Thymus (tissue), 11 donors: ENCODE data around the gene SLTM. TPM values are rescaled to one million over a fixed set of nuclear protein-coding genes. Genes with fewer than 3 reads are reported as not detected.
"Not testable (repeated sequence)": the region's sequence is repeated elsewhere in the genome, so short reads cannot be mapped to it uniquely, and the experiment has no call there.

Experiments used
- DNase-seq, 9 donors: peaks; one replicate each; pipeline ENCODE4 v3.0.0-alpha.2; 2013; ENCODE audit warnings: low spot score in 9 of 9, low read depth in 6 of 9, missing footprints in 1 of 9
- H3K27ac ChIP-seq, 2 donors: one replicate each; pipeline ENCODE4 v1.5.1; 2013; ENCODE audit warnings: control low read depth in 1 of 2, low read depth in 1 of 2, low read length in 1 of 2, mild to moderate bottlenecking in 1 of 2, moderate library complexity in 1 of 2
- H3K27me3 ChIP-seq, 2 donors: one replicate each; pipeline ENCODE4 v1.5.1; 2013; ENCODE audit warnings: low read length in 1 of 2; ENCODE audit not compliant: control insufficient read depth in 2 of 2, insufficient read depth in 1 of 2
- H3K36me3 ChIP-seq, 2 donors: one replicate each; pipeline ENCODE4 v1.5.1; 2013; ENCODE audit warnings: low read length in 1 of 2, mild to moderate bottlenecking in 1 of 2, moderate library complexity in 1 of 2; ENCODE audit not compliant: control insufficient read depth in 2 of 2, insufficient read depth in 2 of 2
- H3K4me1 ChIP-seq, 2 donors: one replicate each; pipeline ENCODE4 v1.5.1; 2013; ENCODE audit warnings: low read length in 2 of 2; ENCODE audit not compliant: control insufficient read depth in 2 of 2, insufficient read depth in 2 of 2
- H3K4me3 ChIP-seq, 2 donors: one replicate each; pipeline ENCODE4 v1.5.1; 2013; ENCODE audit warnings: low read length in 2 of 2, control low read depth in 1 of 2, mild to moderate bottlenecking in 1 of 2
- H3K9me3 ChIP-seq, 2 donors: one replicate each; pipeline ENCODE4 v1.5.1; 2013; ENCODE audit warnings: low read length in 1 of 2, mild to moderate bottlenecking in 1 of 2; ENCODE audit not compliant: control insufficient read depth in 2 of 2, insufficient read depth in 1 of 2
- WGBS: extraction: QIAGEN DNeasy Blood & Tissue Kit; methylation state at CpG from one replicate; pipeline ENCODE4 v1.1.7; 2013; 5-methylcytosine and 5-hydroxymethylcytosine counted together
- polyA plus RNA-seq: library from polyadenylated mRNA; stranded (reverse); fragments of 200-250 nt; gene quantifications from one replicate; pipeline ENCODE4 v1.2.3, GENCODE V29; 2013
- total RNA-seq: library from RNA; stranded (reverse); fragments of 120-200 nt; gene quantifications from one replicate; pipeline ENCODE4 v1.2.4, GENCODE V29; 2013
- donor health status: healthy.

Gene SLTM
- total and polyA plus RNA-seq, 2 donors: 104 to 107 TPM

DNA sequence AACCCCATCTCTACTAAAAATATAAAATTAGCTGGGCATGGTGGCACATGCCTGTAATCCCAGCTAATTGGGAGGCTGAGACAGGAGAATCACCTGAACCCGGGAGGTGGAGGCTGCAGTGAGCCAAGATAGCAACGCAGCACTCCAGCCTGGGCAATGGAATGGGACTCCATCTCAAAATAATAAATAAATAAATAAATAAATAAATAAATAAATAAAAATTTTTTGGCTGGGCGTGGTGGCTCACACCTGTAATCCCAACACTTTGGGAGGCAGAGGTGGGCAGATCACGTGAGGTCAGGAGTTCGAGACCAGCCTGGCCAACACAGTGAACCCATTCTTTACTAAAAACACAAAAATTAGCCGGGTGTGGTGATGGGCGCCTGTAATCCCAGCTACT, 13.0 kb downstream of the SLTM start:
- H3K27me3 ChIP-seq, H3K27ac ChIP-seq, H3K4me3 ChIP-seq, H3K9me3 ChIP-seq, H3K4me1 ChIP-seq, DNase-seq: not testable (repeated sequence)
- H3K36me3 ChIP-seq: peaks cover 17 to 43% of the 10 kb centered on the region in 2 donors
- WGBS: 98% methylated on average over 7 of the region's 7 CpGs

DNA sequence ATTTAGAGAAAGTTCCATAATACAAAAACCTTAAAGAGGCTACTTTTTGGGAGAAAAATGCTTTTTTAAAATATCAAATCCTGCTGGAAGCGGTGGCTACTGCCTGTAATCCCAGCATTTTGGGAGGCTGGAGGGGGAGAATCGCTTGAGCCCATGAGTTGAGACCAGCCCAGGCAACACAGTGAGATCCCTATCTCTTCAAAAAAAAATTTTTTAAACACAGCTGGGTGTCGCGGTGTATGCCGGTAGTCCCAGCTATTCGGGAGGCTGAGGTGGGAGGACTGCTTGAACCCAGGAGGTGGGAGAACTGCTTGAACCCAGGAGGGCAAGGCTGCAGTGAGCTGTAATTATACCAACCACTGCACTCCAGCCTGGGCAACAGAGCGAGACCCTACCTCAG, 14.2 kb downstream of the SLTM start:
- Histone ChIP-seq H3K4me3 (no peak overlapping the region), H3K36me3 (peaks cover 20 to 42% of the 10 kb centered on the region in 2 donors), H3K9me3 (no peaks in the 10 kb centered on the region), H3K27ac (no peak overlapping the region), H3K27me3 (no peaks in the 10 kb centered on the region), H3K4me1 (no peaks in the 10 kb centered on the region)
- DNase-seq: no peak
- WGBS: 98% methylated on average over 7 of the region's 7 CpGs

DNA sequence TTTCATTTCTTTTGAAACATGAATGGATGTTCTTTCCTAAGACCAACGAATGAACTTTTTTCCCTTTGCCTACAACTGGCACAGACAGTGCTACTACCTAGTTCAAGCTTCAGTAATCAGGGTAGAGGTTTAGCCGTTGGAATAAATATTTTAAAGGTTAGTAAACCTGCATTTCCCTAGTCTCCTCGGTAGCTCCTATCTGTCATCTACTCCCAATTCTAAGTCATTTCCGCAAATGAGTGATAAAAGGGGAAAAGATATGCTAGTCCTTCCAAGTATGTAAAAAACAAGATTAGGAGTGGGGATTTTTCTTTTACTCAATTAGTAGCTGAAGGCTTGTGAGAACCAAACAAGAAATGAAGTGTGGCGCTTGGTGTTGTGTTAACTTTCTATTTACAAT, 15.2 kb downstream of the SLTM start:
- no peaks in the 10 kb centered on the region for H3K27me3 ChIP-seq
- peaks cover 18 to 47% of the 10 kb centered on the region in 2 donors for H3K36me3 ChIP-seq
- no peak overlapping the region for H3K27ac ChIP-seq
- 97% methylated on average over 5 of the region's 5 CpGs for WGBS
- no peaks in the 10 kb centered on the region for H3K9me3 ChIP-seq
- no peaks in the 10 kb centered on the region for H3K4me1 ChIP-seq
- H3K4me3 ChIP-seq: no peak overlapping the region
- DNase-seq: no peak

DNA sequence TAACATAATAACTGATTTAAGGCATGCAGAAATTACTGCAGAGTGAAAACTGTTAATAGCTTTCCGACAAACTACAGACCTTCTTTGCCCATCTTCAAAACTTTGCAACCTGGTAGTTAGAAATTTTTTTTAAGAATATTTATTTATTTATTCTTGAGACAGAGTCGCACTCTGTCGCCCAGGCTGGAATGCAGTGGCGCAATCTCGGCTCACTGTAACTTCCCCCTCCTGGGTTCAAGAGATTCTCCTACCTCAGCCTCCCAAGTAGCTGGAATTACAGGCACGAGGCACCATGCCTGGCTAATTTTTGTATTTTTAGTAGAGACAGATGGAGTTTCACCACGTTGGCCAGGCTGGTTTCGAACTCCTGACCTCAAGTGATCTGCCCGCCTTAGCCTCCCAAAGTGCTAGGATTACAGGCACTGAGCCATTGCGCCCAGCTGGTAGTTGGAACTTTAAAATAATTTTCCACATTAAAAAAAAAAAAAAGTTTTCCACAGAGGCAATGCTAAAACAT, 15.8 kb downstream of the SLTM start:
- H3K27ac ChIP-seq, H3K9me3 ChIP-seq, H3K4me1 ChIP-seq, H3K27me3 ChIP-seq, H3K4me3 ChIP-seq, DNase-seq: not testable (repeated sequence)
- peaks cover 12 to 45% of the 10 kb centered on the region in 2 donors for H3K36me3 ChIP-seq
- 97% methylated on average over 10 of the region's 10 CpGs for WGBS

DNA sequence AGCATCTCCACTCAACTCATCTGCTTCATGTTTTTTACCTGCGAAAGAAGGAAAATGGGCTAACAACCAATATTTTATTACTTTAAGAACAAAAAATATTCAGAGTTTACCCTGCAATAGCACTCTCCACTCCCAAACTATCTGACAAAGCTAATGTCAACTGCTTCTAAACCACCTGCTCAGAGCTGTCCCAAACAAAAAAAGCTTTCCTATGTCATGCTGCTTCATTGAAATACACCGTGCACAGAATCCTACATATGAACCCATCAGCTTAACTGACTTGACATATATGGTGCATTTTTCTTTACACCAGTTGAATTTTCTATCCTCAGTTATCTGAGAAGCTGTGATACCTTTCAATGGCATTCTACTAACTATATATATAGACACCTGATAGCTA, 16.5 kb downstream of the SLTM start:
- peaks cover 11 to 50% of the 10 kb centered on the region in 2 donors for H3K36me3 ChIP-seq
- no peak overlapping the region for H3K4me3 ChIP-seq
- WGBS: 97% methylated on average over 2 of the region's 2 CpGs
- no peaks in the 10 kb centered on the region for H3K9me3 ChIP-seq
- H3K27ac ChIP-seq: no peak overlapping the region
- no peaks in the 10 kb centered on the region for H3K4me1 ChIP-seq
- no peaks in the 10 kb centered on the region for H3K27me3 ChIP-seq
- no peak for DNase-seq

DNA sequence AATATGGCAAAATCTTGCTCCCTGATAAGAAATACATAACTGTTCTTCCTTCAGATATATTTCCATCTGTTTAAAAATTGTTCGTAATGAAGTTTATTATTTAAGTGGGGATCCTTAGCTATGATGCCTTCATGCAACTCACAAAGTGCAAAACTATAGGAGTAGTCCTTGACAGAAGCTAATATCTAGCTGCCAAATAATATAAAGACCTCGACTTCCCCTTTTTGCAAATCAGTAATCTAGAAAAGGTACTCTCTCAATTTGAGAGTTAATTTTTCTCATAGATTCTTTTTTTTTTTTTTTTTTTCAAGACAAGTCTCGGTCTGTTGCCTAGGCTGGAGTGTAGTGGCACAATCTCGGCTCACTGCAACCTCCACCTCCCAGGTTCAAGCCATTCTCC, 23.0 kb downstream of the SLTM start:
- Histone ChIP-seq H3K27ac (no peak overlapping the region), H3K36me3 (peaks cover 7 to 48% of the 10 kb centered on the region in 2 donors), H3K27me3 (no peaks in the 10 kb centered on the region), H3K4me3 (no peak overlapping the region), H3K4me1 (no peaks in the 10 kb centered on the region), H3K9me3 (no peaks in the 10 kb centered on the region)
- 98% methylated on average over 4 of the region's 4 CpGs for WGBS
- no peak for DNase-seq

DNA sequence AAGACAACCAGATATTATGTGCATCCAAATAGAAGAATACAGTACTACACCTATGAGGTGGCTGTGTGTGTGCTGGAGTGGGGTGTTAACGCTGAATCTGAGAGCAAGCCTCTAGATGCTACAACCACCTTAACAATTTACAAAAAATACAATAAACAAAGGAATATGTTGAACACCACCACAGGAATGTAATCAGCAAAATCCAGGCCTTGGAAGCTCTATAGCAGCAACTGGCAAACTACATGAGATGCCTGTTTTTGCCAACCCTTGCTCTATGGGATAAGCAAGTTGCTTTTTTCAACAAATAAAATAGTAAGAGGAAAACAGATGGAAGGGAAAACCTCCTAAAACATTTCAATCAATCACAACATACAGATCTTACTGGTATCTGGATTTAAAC, 23.9 kb downstream of the SLTM start:
- no peak for DNase-seq
- Histone ChIP-seq H3K36me3 (peaks cover 5 to 54% of the 10 kb centered on the region in 2 donors), H3K4me3 (no peak overlapping the region), H3K27me3 (no peaks in the 10 kb centered on the region), H3K4me1 (no peaks in the 10 kb centered on the region), H3K27ac (no peak overlapping the region), H3K9me3 (no peaks in the 10 kb centered on the region)
- WGBS: 100% methylated on average over 1 of the region's 1 CpG

DNA sequence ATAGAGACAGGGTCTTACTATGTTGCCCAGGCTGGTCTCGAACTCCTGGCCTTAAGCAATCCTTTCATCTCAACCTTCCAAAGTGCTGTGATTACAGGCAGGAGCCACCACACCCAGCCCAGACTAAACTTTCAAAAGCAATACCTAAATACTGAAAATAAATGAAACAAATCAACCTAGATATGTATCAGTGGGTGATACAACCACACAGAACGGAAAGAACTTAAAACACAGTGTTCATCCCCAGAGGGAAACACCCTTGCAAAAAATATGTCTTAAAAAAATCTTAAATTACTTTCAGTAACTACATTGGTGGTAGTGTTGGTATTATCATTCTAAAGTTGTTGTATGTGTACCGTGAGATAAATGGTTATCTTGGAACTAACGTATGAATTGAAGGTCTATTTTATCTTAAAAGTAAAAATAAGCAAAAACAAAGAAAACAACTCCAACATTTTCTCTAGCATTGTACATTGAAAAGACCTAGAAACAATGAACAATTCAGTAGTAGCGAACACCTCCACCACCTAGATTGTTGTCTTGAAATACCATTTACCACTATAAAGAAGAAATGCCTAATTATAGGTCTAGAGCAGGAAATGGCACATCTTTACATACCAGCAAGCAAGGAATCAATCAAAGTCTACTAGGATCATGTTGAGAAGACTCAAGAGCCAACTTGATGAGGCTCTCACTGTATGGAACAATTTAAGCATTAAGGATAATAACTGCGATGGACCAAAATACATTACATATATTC, 24.7 kb downstream of the SLTM start:
- Histone ChIP-seq H3K36me3 (peaks cover 8 to 47% of the 10 kb centered on the region in 2 donors), H3K4me1 (no peaks in the 10 kb centered on the region), H3K27ac (no peak overlapping the region)

DNA sequence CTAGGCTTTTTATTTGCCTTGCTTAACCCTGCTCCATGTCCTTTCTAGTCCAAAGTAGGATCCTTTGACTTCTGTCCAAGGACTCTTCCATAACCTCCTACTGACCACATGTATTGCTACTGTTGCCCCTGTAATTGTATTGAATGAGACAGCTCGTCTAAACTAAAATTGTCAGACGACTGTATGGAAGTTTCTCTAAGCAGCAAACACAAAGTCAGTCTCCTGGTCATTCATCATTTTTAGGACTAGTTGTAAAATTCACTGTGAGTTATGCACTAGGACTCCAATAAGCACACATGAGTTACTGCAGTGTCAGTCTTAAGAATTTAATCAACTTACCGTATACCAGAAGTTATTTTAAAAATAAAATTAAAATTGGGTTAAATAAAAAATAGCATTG, 32.8 kb downstream of the SLTM start:
- WGBS: 97% methylated on average over 3 of the region's 3 CpGs
- Histone ChIP-seq H3K27ac (no peak overlapping the region), H3K4me1 (no peaks in the 10 kb centered on the region), H3K4me3 (no peak overlapping the region), H3K9me3 (no peaks in the 10 kb centered on the region), H3K27me3 (no peaks in the 10 kb centered on the region), H3K36me3 (peaks cover 25 to 48% of the 10 kb centered on the region in 2 donors)
- DNase-seq: no peak

More for the DNA sequence above, 24.7 kb downstream of the SLTM start:
- Histone ChIP-seq H3K4me3 (no peak overlapping the region), H3K9me3 (no peaks in the 10 kb centered on the region), H3K27me3 (no peaks in the 10 kb centered on the region)
- WGBS: 91% methylated on average over 6 of the region's 6 CpGs
- no peak for DNase-seq
